Adrenal gland (tissue), 12 donors: ENCODE measurements around the gene ANTXR2. TPM values are rescaled to one million over a fixed set of nuclear protein-coding genes. Genes with fewer than 3 reads are reported as not detected.

Source experiments
- DNase-seq, 7 donors: peaks; one replicate each; pipeline ENCODE4 v3.0.0-alpha.2; 2019 to 2020
- H3K27ac ChIP-seq, 5 donors: fragments of 200-600 bp; sonication (generic) in 4 of 5; 1 replicate in 3 of 5; 2 replicates in 2 of 5; pipeline versions ENCODE4 v1.5.1 to v1.8.0; 2016 to 2020; ENCODE audit warnings: mild to moderate bottlenecking in 1 of 5
- H3K27me3 ChIP-seq: fragments of 200-600 bp; 2 replicates; pipeline ENCODE4 v1.8.0; 2021
- H3K36me3 ChIP-seq, 2 donors: fragments of 200-600 bp; replicated peaks in 1 of 2; 1 replicate in 1 of 2; 2 replicates in 1 of 2; pipeline versions ENCODE4 v1.5.1 to v1.8.0; 2018 to 2022
- H3K4me1 ChIP-seq, 2 donors: fragments of 200-600 bp; replicated peaks in 1 of 2; 1 replicate in 1 of 2; 2 replicates in 1 of 2; pipeline versions ENCODE4 v1.5.1 to v1.8.0; 2018 to 2021
- H3K4me3 ChIP-seq, 4 donors: fragments of 200-600 bp; sonication (generic) in 3 of 4; one replicate each; pipeline ENCODE4 v1.5.1; 2016 to 2018
- H3K9me3 ChIP-seq, 3 donors: fragments of 200-600 bp; sonication (generic) in 1 of 3; replicated peaks in 1 of 3; 1 replicate in 2 of 3; 2 replicates in 1 of 3; pipeline versions ENCODE4 v1.5.1 to v1.8.0; 2016 to 2021
- CTCF ChIP-seq, 6 experiments: fragments of 450-650 bp in 4 of 6; fragments of 200-600 bp in 2 of 6; sonication (generic) in 1 of 6; IDR thresholded peaks; 1 replicate in 5 of 6; 2 replicates in 1 of 6; pipeline versions ENCODE4 v1.5.1 to v1.8.0; 2016 to 2021; ENCODE audit warnings: antibody characterized with exemption in 6 of 6, mild to moderate bottlenecking in 2 of 6, moderate library complexity in 1 of 6
- POLR2A ChIP-seq, 2 donors: fragments of 450-650 bp; IDR thresholded peaks; one replicate each; pipeline ENCODE4 v1.6.1; 2017; ENCODE audit warnings: antibody characterized with exemption in 2 of 2, mild to moderate bottlenecking in 2 of 2, moderate library complexity in 1 of 2
- WGBS, 4 donors: extraction: QIAGEN DNeasy Blood & Tissue Kit in 2 of 4; methylation state at CpG; one replicate each; pipeline versions ENCODE4 v1.1.5 to v1.1.7; 2013 to 2017; 5-methylcytosine and 5-hydroxymethylcytosine counted together
- intact Hi-C, 2 donors: fragments of 100-400 bp; cut with DNase I; formaldehyde crosslinking; loops; one replicate each; pipeline versions ENCODE4 v1.14.1 to v1.15.0; 2022 to 2023
- polyA plus RNA-seq, 3 donors: library from polyadenylated mRNA; stranded (reverse); fragments of 200-250 nt in 2 of 3; fragments of 350-450 nt in 1 of 3; fragmentation: Illumina TruSeq in 1 of 3; extraction: RNeasy Lipid Tissue Mini Kit (QIAGEN cat#74804) in 1 of 3; gene quantifications; one replicate each; pipeline ENCODE4 v1.2.3, GENCODE V29; 2013 to 2014
- total RNA-seq, 9 donors: library from RNA; depleted of rRNA in 4 of 9; stranded (reverse); fragments of >200 nt in 4 of 9; fragments of 120-200 nt in 1 of 9; fragmentation: NEBNext Ultra II Directional in 1 of 9; extraction: Animal tissue kit (Norgen Biotek cat#: 25700) in 1 of 9; gene quantifications; one replicate each; pipeline versions ENCODE4 v1.1.0 to v1.2.4, GENCODE V29; 2013 to 2023
- donor health status: healthy with polysubstance abuse.
- donor health status: Bipolar disorder and iron deficiency.
- donor health status: DM: yes; HTN: yes; CAD: no.
- donor health status: DM: no; HTN: no; CAD: no.
- donor health status: DM: no; HTN: no; CAD: no.
- donor health status: DM: yes; HTN: yes; CAD: no.

ANTXR2 gene
- total and polyA plus RNA-seq, 12 donors = 8.4 to 96.6 (median 57.7) TPM

- Histone ChIP-seq H3K27ac (no peak overlapping the region), H3K36me3 (no peaks in the 10 kb centered on the region), H3K27me3 (no peaks in the 10 kb centered on the region), H3K9me3 (no peaks in the 10 kb centered on the region), H3K4me1 (no peaks in the 10 kb centered on the region), H3K4me3 (no peak overlapping the region)
- WGBS, 4 donors = 95 to 99% (median 97%) methylated on average over 1 of the region's 1 CpG
- intact Hi-C loops = no loop called here
- DNase-seq = no peak
- TF ChIP-seq CTCF (IDR thresholded peaks at IDR 0.05) = no peak
- TF ChIP-seq POLR2A (IDR thresholded peaks at IDR 0.05) = no peak
Measured at GRCh38 chr4:80092847-80093246, 19.8 kb upstream of the ANTXR2 start.

- no peaks in the 10 kb centered on the region for H3K4me1 ChIP-seq
- H3K9me3 ChIP-seq = no peaks in the 10 kb centered on the region
- no peak for DNase-seq
- H3K27ac ChIP-seq = no peak overlapping the region
- no peaks in the 10 kb centered on the region for H3K36me3 ChIP-seq
- no peak overlapping the region for H3K4me3 ChIP-seq
- 68 to 90% (median 83%) methylated on average over 2 of the region's 2 CpGs for WGBS, 4 donors
- peaks cover 3% of the 10 kb centered on the region for H3K27me3 ChIP-seq
- intact Hi-C loops = no loop called here
- TF ChIP-seq CTCF (IDR thresholded peaks at IDR 0.05) (no peak), POLR2A (IDR thresholded peaks at IDR 0.05) (no peak)
Measured at GRCh38 chr4:80092088-80092487, 19.1 kb upstream of the ANTXR2 start.

- Histone ChIP-seq H3K36me3 (no peaks in the 10 kb centered on the region), H3K9me3 (no peaks in the 10 kb centered on the region), H3K27ac (no peak overlapping the region), H3K4me1 (no peaks in the 10 kb centered on the region), H3K4me3 (no peak overlapping the region), H3K27me3 (peaks cover 3% of the 10 kb centered on the region)
- no peak for TF ChIP-seq POLR2A (IDR thresholded peaks at IDR 0.05)
- TF ChIP-seq CTCF (IDR thresholded peaks at IDR 0.05) = no peak
- 81 to 89% (median 83%) methylated on average over 2 of the region's 2 CpGs for WGBS, 4 donors
- intact Hi-C loops = no loop called here
- no peak for DNase-seq
Measured at GRCh38 chr4:80091688-80092087, 18.7 kb upstream of the ANTXR2 start.

- WGBS, 4 donors = 78 to 82% (median 81%) methylated on average over 3 of the region's 3 CpGs
- H3K4me1 ChIP-seq = no peaks in the 10 kb centered on the region
- no peak for DNase-seq
- no peak overlapping the region for H3K27ac ChIP-seq
- H3K27me3 ChIP-seq = peaks cover 3% of the 10 kb centered on the region
- no peaks in the 10 kb centered on the region for H3K9me3 ChIP-seq
- no peak overlapping the region for H3K4me3 ChIP-seq
- TF ChIP-seq POLR2A (IDR thresholded peaks at IDR 0.05) = no peak
- no peak for TF ChIP-seq CTCF (IDR thresholded peaks at IDR 0.05)
- intact Hi-C loops = no loop called here
- no peaks in the 10 kb centered on the region for H3K36me3 ChIP-seq
Measured at GRCh38 chr4:80091184-80091583, 18.2 kb upstream of the ANTXR2 start.
